ENCODE measurements around the gene MGA.

The MGA gene

GRCh38 chr15:41669701-41670100 lies 9.5 kb downstream of the MGA start:
- H3K4me3 ChIP-seq (replicated peaks; ENCODE audit: low read depth, low read length): no peak overlapping the region
- DNase-seq (ENCODE audit: low read depth): no peak
- TF ChIP-seq CTCF (IDR thresholded peaks at IDR 0.05; ENCODE audit: low read length, missing control alignments): no peak

DNA sequence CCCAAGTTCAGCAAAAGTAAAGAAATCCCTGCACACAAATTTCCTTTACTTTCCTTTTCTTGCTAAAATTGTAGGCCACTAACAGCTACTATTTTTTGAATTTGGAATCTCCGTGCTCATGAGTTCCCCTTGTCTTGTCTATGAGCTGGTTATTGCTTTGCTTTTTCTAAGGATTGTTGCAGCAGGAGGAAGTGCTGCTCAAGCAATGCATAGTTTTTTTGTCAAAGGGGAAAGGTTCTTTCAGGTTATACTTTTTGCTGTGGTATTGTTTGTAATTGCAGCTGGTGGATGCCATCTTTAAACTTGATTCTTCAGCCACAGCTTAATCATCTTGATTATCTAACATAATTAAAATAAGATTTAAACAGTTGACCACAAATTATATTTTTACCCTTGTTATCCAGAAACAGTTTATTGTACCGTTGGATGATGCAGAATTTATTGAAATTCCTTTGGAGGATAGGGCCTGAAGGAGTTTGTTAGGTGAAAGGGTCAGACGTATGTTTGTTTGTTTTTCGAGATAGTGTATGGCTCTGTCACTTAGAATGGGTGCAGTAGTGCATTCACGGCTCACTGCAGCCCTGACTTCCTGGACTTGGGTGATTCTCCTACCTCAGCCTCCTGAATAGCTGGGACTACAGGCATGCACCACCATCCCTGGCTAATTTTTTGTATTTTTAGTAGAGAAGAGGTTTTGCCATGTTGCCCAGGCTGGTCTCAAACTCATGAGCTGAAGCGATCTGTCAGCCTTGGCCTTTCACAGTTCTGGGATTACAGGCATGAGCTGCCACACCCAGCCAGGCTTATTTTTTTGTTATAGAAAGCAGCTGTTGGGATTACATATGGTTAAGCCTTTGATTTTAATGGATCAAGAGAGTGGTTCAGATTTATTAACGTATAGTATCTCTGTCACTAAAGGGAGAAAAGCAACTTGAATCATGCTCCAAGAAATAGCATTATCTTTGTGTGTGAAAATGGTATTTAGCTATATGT lies 11.7 kb downstream of the MGA start:
- DNase-seq (ENCODE audit: low read depth): no peak
- H3K4me3 ChIP-seq (replicated peaks; ENCODE audit: low read depth, low read length): no peak overlapping the region
- no peak for TF ChIP-seq CTCF (IDR thresholded peaks at IDR 0.05; ENCODE audit: low read length, missing control alignments)

- DNase-seq (ENCODE audit: low read depth): no peak
- no peak overlapping the region for H3K4me3 ChIP-seq (replicated peaks; ENCODE audit: low read depth, low read length)
- no peak for TF ChIP-seq CTCF (IDR thresholded peaks at IDR 0.05; ENCODE audit: low read length, missing control alignments)
Observed at GRCh38 chr15:41675337-41675736, 15.1 kb downstream of the MGA start.

DNA sequence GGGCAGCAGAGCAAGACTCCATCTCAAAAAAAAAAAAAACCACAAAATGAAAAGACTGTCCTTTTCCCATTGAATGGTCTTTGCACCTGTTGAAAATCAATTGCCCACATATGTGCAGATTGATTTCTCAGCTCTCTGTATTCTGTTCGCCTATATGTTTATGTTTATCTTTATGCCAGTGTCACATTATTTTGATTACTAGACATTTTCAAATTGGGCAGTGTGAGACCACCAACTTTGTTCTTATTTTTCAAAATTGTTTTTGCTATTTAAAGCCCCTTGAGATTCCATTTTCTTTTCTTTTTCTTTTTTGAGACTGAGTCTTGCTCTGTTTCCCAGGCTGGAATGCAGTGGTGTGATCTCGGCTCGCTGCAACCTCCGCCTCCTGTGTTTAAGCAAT lies 18.5 kb downstream of the MGA start:
- DNase-seq (ENCODE audit: low read depth): no peak
- H3K4me3 ChIP-seq (replicated peaks; ENCODE audit: low read depth, low read length): no peak overlapping the region
- no peak for TF ChIP-seq CTCF (IDR thresholded peaks at IDR 0.05; ENCODE audit: low read length, missing control alignments)

GRCh38 chr15:41683955-41684354 lies 23.8 kb downstream of the MGA start:
- H3K4me3 ChIP-seq (replicated peaks; ENCODE audit: low read depth, low read length): no peak overlapping the region
- TF ChIP-seq CTCF (IDR thresholded peaks at IDR 0.05; ENCODE audit: low read length, missing control alignments): no peak
- no peak for DNase-seq (ENCODE audit: low read depth)

DNA sequence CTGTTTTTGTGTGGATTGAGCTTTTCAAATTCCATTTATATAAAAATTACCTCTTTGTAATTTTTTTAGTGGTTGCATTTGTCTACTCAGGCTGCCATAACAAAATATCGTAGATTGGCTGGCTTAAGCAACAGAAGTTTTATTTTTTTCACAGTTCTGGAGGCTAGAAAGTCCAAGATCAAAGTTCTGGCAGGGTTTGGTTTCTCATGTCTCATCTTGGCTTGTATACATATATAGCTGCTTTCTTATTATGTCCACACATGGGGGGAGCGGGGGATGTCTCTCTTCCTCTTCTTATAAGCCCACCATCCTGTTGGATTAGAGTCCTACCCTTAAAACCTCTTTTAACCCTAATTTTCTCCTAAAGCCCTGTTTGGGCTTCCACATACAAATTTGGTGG lies 28.5 kb downstream of the MGA start:
- H3K4me3 ChIP-seq (replicated peaks; ENCODE audit: low read depth, low read length): no peak overlapping the region
- TF ChIP-seq CTCF (IDR thresholded peaks at IDR 0.05; ENCODE audit: low read length, missing control alignments): no peak
- DNase-seq (ENCODE audit: low read depth): peak; percentile 7

DNA sequence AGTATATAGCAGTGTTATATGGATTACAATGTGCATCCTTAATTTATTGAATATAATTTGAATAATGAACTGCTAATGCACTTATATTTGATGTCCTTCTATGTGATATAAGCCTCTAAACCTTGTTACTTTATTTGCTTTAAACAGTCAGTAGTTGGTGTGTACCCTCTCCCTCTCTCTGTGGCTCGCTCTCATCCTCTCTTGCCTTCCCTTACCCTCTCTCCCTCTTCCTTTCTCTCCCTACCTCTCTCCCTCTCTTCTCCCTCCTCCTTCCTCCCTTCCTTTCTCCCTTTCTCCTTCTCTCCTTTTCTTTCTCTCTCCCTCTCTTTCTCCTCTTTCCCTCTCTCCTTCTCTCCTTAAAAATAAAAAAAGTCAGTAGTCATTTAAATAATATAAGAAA lies 28.9 kb downstream of the MGA start:
- DNase-seq (ENCODE audit: low read depth): no peak
- no peak overlapping the region for H3K4me3 ChIP-seq (replicated peaks; ENCODE audit: low read depth, low read length)
- TF ChIP-seq CTCF (IDR thresholded peaks at IDR 0.05; ENCODE audit: low read length, missing control alignments): no peak
